ENCODE data around the gene HSD11B1.

Gene HSD11B1

DNA sequence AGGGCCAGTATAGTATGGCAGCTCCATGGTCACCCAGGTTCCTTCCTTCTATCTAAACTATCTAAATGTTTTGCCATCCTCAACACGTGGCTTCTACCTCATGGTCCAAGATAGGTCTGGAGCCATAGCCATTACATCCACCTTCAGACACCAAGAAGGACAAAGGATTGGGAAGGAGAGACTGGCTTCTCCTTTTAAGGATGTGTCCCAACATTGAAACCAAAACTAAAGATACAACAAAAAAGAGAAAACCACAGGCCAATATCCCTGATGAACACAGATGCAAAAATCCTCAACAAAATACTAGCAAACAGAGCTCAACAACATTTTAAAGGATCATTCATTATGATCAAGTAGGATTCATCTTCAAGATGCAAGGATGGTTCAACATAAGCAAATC is 24.8 kb downstream of the HSD11B1 start:
- Histone ChIP-seq H3K4me3 (ENCODE audit: low read depth, low read length, poor library complexity, severe bottlenecking) (no peak overlapping the region), H3K9me2 (ENCODE audit: low read depth, low read length) (no peaks in the 10 kb centered on the region), H3K9me3 (ENCODE audit: low read length) (no peaks in the 10 kb centered on the region), H3K4me2 (ENCODE audit: low read length) (no peak overlapping the region), H3F3A (ENCODE audit: insufficient read depth, low read length) (no peaks in the 10 kb centered on the region), H3K79me2 (ENCODE audit: insufficient read depth, low read length) (no peaks in the 10 kb centered on the region), H3K36me3 (ENCODE audit: insufficient read depth, low read length) (no peaks in the 10 kb centered on the region), H3K27me3 (ENCODE audit: insufficient read depth, low read length) (no peaks in the 10 kb centered on the region; the same call in 1 of the 2 replicates), H3K9ac (ENCODE audit: low read length) (no peak overlapping the region), H3K4me1 (ENCODE audit: insufficient read depth, low read length, severe bottlenecking) (no peaks in the 10 kb centered on the region), H2AFZ (ENCODE audit: low read length) (no peak overlapping the region), H4K20me1 (ENCODE audit: insufficient read depth, low read length) (no peaks in the 10 kb centered on the region), H3K27ac (ENCODE audit: low read depth, low read length, poor library complexity, severe bottlenecking) (no peak overlapping the region)
- TF ChIP-seq, protein P1, sequence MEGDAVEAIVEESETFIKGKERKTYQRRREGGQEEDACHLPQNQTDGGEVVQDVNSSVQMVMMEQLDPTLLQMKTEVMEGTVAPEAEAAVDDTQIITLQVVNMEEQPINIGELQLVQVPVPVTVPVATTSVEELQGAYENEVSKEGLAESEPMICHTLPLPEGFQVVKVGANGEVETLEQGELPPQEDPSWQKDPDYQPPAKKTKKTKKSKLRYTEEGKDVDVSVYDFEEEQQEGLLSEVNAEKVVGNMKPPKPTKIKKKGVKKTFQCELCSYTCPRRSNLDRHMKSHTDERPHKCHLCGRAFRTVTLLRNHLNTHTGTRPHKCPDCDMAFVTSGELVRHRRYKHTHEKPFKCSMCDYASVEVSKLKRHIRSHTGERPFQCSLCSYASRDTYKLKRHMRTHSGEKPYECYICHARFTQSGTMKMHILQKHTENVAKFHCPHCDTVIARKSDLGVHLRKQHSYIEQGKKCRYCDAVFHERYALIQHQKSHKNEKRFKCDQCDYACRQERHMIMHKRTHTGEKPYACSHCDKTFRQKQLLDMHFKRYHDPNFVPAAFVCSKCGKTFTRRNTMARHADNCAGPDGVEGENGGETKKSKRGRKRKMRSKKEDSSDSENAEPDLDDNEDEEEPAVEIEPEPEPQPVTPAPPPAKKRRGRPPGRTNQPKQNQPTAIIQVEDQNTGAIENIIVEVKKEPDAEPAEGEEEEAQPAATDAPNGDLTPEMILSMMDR (IDR thresholded peaks at IDR 0.05; ENCODE audit: low read length), result no peak
- no peak for TF ChIP-seq EZH2 (IDR thresholded peaks at IDR 0.05; ENCODE audit: borderline replicate concordance, low read length)

DNA sequence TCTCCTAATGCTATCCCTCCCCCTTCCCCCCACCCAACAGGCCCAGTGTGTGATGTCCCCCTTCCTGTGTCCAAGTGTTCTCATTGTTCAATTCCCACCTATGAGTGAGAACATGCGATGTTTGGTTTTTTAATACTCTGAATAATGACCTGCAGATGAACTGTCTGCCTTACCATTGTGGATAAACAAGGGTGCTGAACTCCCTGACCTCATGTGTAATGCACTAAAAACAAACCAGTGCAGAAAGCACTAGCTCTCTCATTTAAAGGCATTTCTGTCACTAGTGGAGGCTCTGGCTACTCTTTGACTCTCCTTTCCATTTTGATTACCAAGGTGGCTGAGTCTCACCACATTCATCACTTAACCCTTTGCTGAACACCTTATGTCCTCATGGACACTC is 28.1 kb downstream of the HSD11B1 start:
- Histone ChIP-seq H3K4me2 (ENCODE audit: low read length) (no peak overlapping the region), H4K20me1 (ENCODE audit: insufficient read depth, low read length) (no peaks in the 10 kb centered on the region), H3K9me2 (ENCODE audit: low read depth, low read length) (no peaks in the 10 kb centered on the region), H3K9ac (ENCODE audit: low read length) (no peak overlapping the region), H3K4me1 (ENCODE audit: insufficient read depth, low read length, severe bottlenecking) (no peaks in the 10 kb centered on the region), H3K36me3 (ENCODE audit: insufficient read depth, low read length) (no peaks in the 10 kb centered on the region), H3K4me3 (ENCODE audit: low read depth, low read length, poor library complexity, severe bottlenecking) (no peak overlapping the region), H3K9me3 (ENCODE audit: low read length) (no peaks in the 10 kb centered on the region), H3K27me3 (ENCODE audit: insufficient read depth, low read length) (no peaks in the 10 kb centered on the region), H3K27ac (ENCODE audit: low read depth, low read length, poor library complexity, severe bottlenecking) (no peak overlapping the region), H2AFZ (ENCODE audit: low read length) (no peak overlapping the region), H3K79me2 (ENCODE audit: insufficient read depth, low read length) (no peaks in the 10 kb centered on the region), H3F3A (ENCODE audit: insufficient read depth, low read length) (no peaks in the 10 kb centered on the region)
- TF ChIP-seq, protein P1 (IDR thresholded peaks at IDR 0.05; ENCODE audit: low read length), result no peak
- no peak for TF ChIP-seq EZH2 (IDR thresholded peaks at IDR 0.05; ENCODE audit: borderline replicate concordance, low read length)

DNA sequence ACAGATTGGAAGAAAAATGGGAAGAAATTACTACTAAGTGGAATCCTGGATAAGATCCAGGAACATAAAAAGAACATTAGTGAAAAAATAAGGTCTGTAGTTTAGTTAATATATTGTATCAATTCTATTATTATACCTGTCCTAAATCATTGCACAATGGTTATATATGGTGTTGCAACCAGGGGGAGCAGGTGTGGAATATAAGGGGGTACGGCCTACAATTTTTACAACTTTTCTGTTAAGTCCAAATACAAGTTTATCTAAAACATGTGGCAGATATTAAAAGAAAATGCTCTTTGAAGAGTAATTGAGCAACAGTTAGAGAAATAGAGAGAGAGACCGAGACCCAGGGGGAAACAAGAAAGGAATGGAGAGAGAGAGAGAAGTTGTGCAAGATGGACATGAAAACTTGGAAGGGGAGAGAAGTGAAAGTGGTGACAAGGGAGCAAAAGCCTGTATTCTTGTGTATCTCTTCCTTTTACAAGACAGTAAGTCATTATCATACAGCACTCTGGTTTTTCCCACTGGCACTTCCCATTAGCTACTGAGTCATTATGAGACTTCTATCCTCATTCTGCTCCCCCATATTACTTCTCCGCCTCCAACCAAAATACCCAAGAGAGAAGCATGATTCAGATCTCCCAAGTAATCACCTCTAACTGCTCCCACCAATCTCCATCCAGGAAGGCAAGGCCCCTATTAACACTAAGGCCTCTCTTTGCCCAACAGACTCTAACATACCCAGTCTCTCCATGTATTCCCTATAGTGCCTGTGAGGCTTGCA is 29.0 kb downstream of the HSD11B1 start:
- Histone ChIP-seq H3K4me2 (ENCODE audit: low read length) (no peak overlapping the region), H3F3A (ENCODE audit: insufficient read depth, low read length) (no peaks in the 10 kb centered on the region), H3K27me3 (ENCODE audit: insufficient read depth, low read length) (no peaks in the 10 kb centered on the region), H3K79me2 (ENCODE audit: insufficient read depth, low read length) (no peaks in the 10 kb centered on the region), H3K4me3 (ENCODE audit: low read depth, low read length, poor library complexity, severe bottlenecking) (no peak overlapping the region), H4K20me1 (ENCODE audit: insufficient read depth, low read length) (no peaks in the 10 kb centered on the region), H3K36me3 (ENCODE audit: insufficient read depth, low read length) (no peaks in the 10 kb centered on the region), H2AFZ (ENCODE audit: low read length) (no peak overlapping the region), H3K4me1 (ENCODE audit: insufficient read depth, low read length, severe bottlenecking) (no peaks in the 10 kb centered on the region), H3K9me2 (ENCODE audit: low read depth, low read length) (no peaks in the 10 kb centered on the region), H3K27ac (ENCODE audit: low read depth, low read length, poor library complexity, severe bottlenecking) (no peak overlapping the region), H3K9ac (ENCODE audit: low read length) (no peak overlapping the region), H3K9me3 (ENCODE audit: low read length) (no peaks in the 10 kb centered on the region)
- TF ChIP-seq EZH2 (IDR thresholded peaks at IDR 0.05; ENCODE audit: borderline replicate concordance, low read length), result no peak
- TF ChIP-seq, protein P1 (IDR thresholded peaks at IDR 0.05; ENCODE audit: low read length), result no peak
